ENCODE data around the gene SAP30. TPM values are rescaled to one million over a fixed set of nuclear protein-coding genes. Genes with fewer than 3 reads are reported as not detected.

SAP30 gene
- total RNA-seq, 2 experiments from 2014 or later, result 40.7 to 41.1 TPM

- intact Hi-C loops (cut with micrococcal nuclease), result no loop called here
- H3K27ac Mint-ChIP-seq, result no peak overlapping the region
Observed at GRCh38 chr4:173405840-173406606, 35.3 kb downstream of the SAP30 start.

GRCh38 chr4:173410079-173410478 lies 39.3 kb downstream of the SAP30 start:
- Mint-ChIP-seq H3K9me3 (no peaks in the 10 kb centered on the region), H3K4me3 (no peak overlapping the region), H3K27me3 (no peaks in the 10 kb centered on the region), H3K27ac (no peak overlapping the region), H3K36me3 (ENCODE audit: low read depth) (no peaks in the 10 kb centered on the region), H3K4me1 (ENCODE audit: low read depth) (no peaks in the 10 kb centered on the region)
- DNase-seq (no peak), ATAC-seq (no peak)
- intact Hi-C loops (cut with micrococcal nuclease), result no loop called here
- ChIA-PET CTCF (interaction anchor here (1.0 to 3.7 kb wide), 3 partner anchors 11 to 122 kb away, joined by 4 to 11 read pairs (median 6); no protein-coding TSS in a partner anchor), POLR2A (no interaction called here)
- no peak for TF ChIP-seq CTCF (IDR thresholded peaks at IDR 0.05)

More at GRCh38 chr4:173405840-173406606, 35.3 kb downstream of the SAP30 start:
- Mint-ChIP-seq H3K4me1 (ENCODE audit: low read depth) (no peaks in the 10 kb centered on the region), H3K36me3 (ENCODE audit: low read depth) (no peaks in the 10 kb centered on the region), H3K9me3 (no peaks in the 10 kb centered on the region), H3K4me3 (no peak overlapping the region), H3K27me3 (no peaks in the 10 kb centered on the region)
- no peak for DNase-seq
- no peak for ATAC-seq
- no peak for TF ChIP-seq CTCF (IDR thresholded peaks at IDR 0.05)
- CTCF ChIA-PET, result interaction anchor here (1.2 to 1.4 kb wide), 2 partner anchors 15 to 104 kb away, joined by 4 to 7 read pairs; no protein-coding TSS in a partner anchor
- POLR2A ChIA-PET, result no interaction called here

- Mint-ChIP-seq H3K27ac (no peak overlapping the region), H3K4me1 (ENCODE audit: low read depth) (no peaks in the 10 kb centered on the region), H3K9me3 (no peaks in the 10 kb centered on the region), H3K4me3 (no peak overlapping the region), H3K27me3 (no peaks in the 10 kb centered on the region), H3K36me3 (ENCODE audit: low read depth) (no peaks in the 10 kb centered on the region)
- ChIA-PET POLR2A (no interaction called here), CTCF (interaction anchor here (0.9 to 8.8 kb wide), 5 partner anchors 37 to 398 kb away, joined by 3 to 91 read pairs (median 4); no protein-coding TSS in a partner anchor)
- no peak for TF ChIP-seq CTCF (IDR thresholded peaks at IDR 0.05)
- ATAC-seq (no peak), DNase-seq (no peak)
- intact Hi-C loops (cut with micrococcal nuclease), result no loop called here
Observed at GRCh38 chr4:173411106-173411693, 40.4 kb downstream of the SAP30 start.

GRCh38 chr4:173413036-173413435 lies 42.3 kb downstream of the SAP30 start:
- Mint-ChIP-seq H3K4me3 (no peak overlapping the region), H3K9me3 (no peaks in the 10 kb centered on the region), H3K27ac (no peak overlapping the region), H3K36me3 (ENCODE audit: low read depth) (no peaks in the 10 kb centered on the region), H3K27me3 (no peaks in the 10 kb centered on the region), H3K4me1 (ENCODE audit: low read depth) (no peaks in the 10 kb centered on the region)
- no peak for ATAC-seq
- TF ChIP-seq CTCF (IDR thresholded peaks at IDR 0.05), result no peak
- ChIA-PET CTCF (interaction anchor here (1.0 to 8.8 kb wide), 6 partner anchors 10 to 400 kb away, joined by 3 to 91 read pairs (median 8); no protein-coding TSS in a partner anchor), POLR2A (no interaction called here)
- intact Hi-C loops (cut with micrococcal nuclease), result no loop called here
- no peak for DNase-seq

- no peaks in the 10 kb centered on the region for H3K27me3 Mint-ChIP-seq
- POLR2A ChIA-PET, result no interaction called here
- CTCF ChIA-PET, result interaction anchor here (0.6 to 8.8 kb wide), 4 partner anchors 38 to 387 kb away, joined by 3 to 91 read pairs (median 9); no protein-coding TSS in a partner anchor
- H3K27ac Mint-ChIP-seq, result no peak overlapping the region
- H3K9me3 Mint-ChIP-seq, result no peaks in the 10 kb centered on the region
- no peaks in the 10 kb centered on the region for H3K36me3 Mint-ChIP-seq (ENCODE audit: low read depth)
- DNase-seq (no peak), ATAC-seq (no peak)
- TF ChIP-seq CTCF (IDR thresholded peaks at IDR 0.05), result no peak
- intact Hi-C loops (cut with micrococcal nuclease), result no loop called here
- H3K4me1 Mint-ChIP-seq (ENCODE audit: low read depth), result no peaks in the 10 kb centered on the region
- H3K4me3 Mint-ChIP-seq, result no peak overlapping the region
Observed at GRCh38 chr4:173414456-173414855, 43.7 kb downstream of the SAP30 start.

Data from activated CD8-positive, alpha-beta T cell treated with anti-CD3 and anti-CD28 coated beads for 36 hours (primary cell).